Neural progenitor cell (in vitro differentiated cells): ENCODE results near the gene LGALS1. TPM values are rescaled to one million over a fixed set of nuclear protein-coding genes. Genes with fewer than 3 reads are reported as not detected.

Experiments used
- DNase-seq: peaks from one replicate; pipeline ENCODE4 v3.0.0-alpha.2; 2016; ENCODE audit warnings: low spot score
- H2AFZ ChIP-seq: fragments of 200-600 bp; sonication (generic); replicated peaks from 2 replicates; pipeline ENCODE4 v1.6.1; 2016; ENCODE audit warnings: antibody characterized with exemption
- H3F3A ChIP-seq: fragments of 200-600 bp; sonication (generic); 2 replicates; pipeline ENCODE4 v1.6.1; 2016; ENCODE audit warnings: antibody characterized with exemption, low read depth
- H3K27ac ChIP-seq: fragments of 200-600 bp; sonication (generic); 2 replicates; pipeline ENCODE4 v1.5.1; 2016; ENCODE audit warnings: mild to moderate bottlenecking
- H3K27me3 ChIP-seq: fragments of 200-600 bp; sonication (generic); 2 replicates; pipeline ENCODE4 v1.6.1; 2016; ENCODE audit warnings: mild to moderate bottlenecking, moderate library complexity
- H3K36me3 ChIP-seq: fragments of 200-600 bp; sonication (generic); 2 replicates; pipeline ENCODE4 v1.5.1; 2016
- H3K4me1 ChIP-seq: fragments of 200-600 bp; sonication (generic); 2 replicates; pipeline ENCODE4 v1.6.1; 2016; ENCODE audit warnings: mixed run types
- H3K4me2 ChIP-seq: fragments of 200-600 bp; sonication (generic); 2 replicates; pipeline ENCODE4 v1.6.1; 2016
- H3K4me3 ChIP-seq: fragments of 200-600 bp; sonication (generic); 2 replicates; pipeline ENCODE4 v1.5.1; 2016
- H3K79me2 ChIP-seq: fragments of 200-600 bp; sonication (generic); 2 replicates; pipeline ENCODE4 v1.6.1; 2016; ENCODE audit warnings: low read depth
- H3K9ac ChIP-seq: fragments of 200-600 bp; sonication (generic); 2 replicates; pipeline ENCODE4 v1.6.1; 2016
- H3K9me3 ChIP-seq: fragments of 200-600 bp; sonication (generic); 2 replicates; pipeline ENCODE4 v1.5.1; 2016; ENCODE audit warnings: low read depth
- H4K20me1 ChIP-seq: fragments of 200-600 bp; sonication (generic); 2 replicates; pipeline ENCODE4 v1.6.1; 2016; ENCODE audit warnings: low read depth
- H3K27ac Mint-ChIP-seq: 3 replicates; pipeline ENCODE4 v1.8.0; 2021; ENCODE audit warnings: mixed read lengths
- H3K27me3 Mint-ChIP-seq: 2 replicates; pipeline ENCODE4 v1.8.0; 2022; ENCODE audit warnings: low read depth, mild to moderate bottlenecking, inconsistent platforms, moderate library complexity, mixed read lengths; ENCODE audit not compliant: insufficient read depth
- H3K36me3 Mint-ChIP-seq: 3 replicates; pipeline ENCODE4 v1.8.0; 2021; ENCODE audit warnings: mixed read lengths
- H3K4me1 Mint-ChIP-seq: 3 replicates; pipeline ENCODE4 v1.8.0; 2021; ENCODE audit warnings: mixed read lengths
- H3K4me3 Mint-ChIP-seq: 3 replicates; pipeline ENCODE4 v1.8.0; 2021; ENCODE audit warnings: mild to moderate bottlenecking, moderate library complexity, mixed read lengths
- H3K9me3 Mint-ChIP-seq: 3 replicates; pipeline ENCODE4 v1.8.0; 2020; ENCODE audit warnings: mixed read lengths
- EZH2 ChIP-seq: fragments of 200-600 bp; sonication (generic); IDR thresholded peaks from 2 replicates; pipeline ENCODE4 v1.6.1; 2017; ENCODE audit warnings: antibody characterized with exemption, mild to moderate bottlenecking, moderate library complexity
- EZH2phosphoT487 ChIP-seq: fragments of 200-600 bp; sonication (generic); IDR thresholded peaks from 2 replicates; pipeline ENCODE4 v1.6.1; 2017; ENCODE audit warnings: antibody characterized with exemption
- total RNA-seq: library from RNA; depleted of rRNA; stranded (reverse); fragments of >200 nt; gene quantifications from 2 replicates; pipeline ENCODE4 v1.2.3, GENCODE V29; 2015; ENCODE audit warnings: low replicate concordance
- TF ChIP-seq, protein P1 (sequence below): fragments of 200-600 bp; sonication (generic); IDR thresholded peaks from 2 replicates; pipeline ENCODE4 v1.5.1; 2017; ENCODE audit warnings: antibody characterized with exemption, mild to moderate bottlenecking

Gene LGALS1
- total RNA-seq, 1 donor from 2014 or later, result 14.9 TPM

DNA sequence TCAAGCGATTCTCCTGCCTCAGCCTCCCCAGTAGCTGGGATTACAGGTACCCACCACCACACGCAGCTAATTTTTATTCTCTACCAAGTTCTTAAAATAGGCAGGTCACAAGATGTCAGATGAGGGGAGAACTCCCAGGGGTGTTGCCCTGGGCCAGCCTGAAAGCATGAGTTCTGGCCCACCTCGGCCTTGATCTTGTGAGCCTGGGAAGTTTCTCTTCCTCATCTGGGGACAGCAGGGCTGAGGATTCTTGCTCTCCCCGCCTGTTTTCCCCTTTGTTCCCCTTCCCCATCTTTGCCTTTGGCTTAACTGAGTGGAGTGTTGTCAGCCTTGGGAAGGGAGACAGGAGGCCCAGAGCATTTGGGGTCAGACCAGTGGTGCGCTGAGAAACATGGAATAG, 13.4 kb upstream of the LGALS1 start:
- no peak overlapping the region for H3K27ac ChIP-seq
- Mint-ChIP-seq H3K27ac (no peak overlapping the region), H3K4me3 (peak overlapping the region; percentile 31), H3K4me1 (peaks cover 37% of the 10 kb centered on the region), H3K36me3 (peaks cover 13% of the 10 kb centered on the region), H3K27me3 (peaks cover 2% of the 10 kb centered on the region), H3K9me3 (no peaks in the 10 kb centered on the region)
- H3K36me3 ChIP-seq, result no peaks in the 10 kb centered on the region
- H3K4me2 ChIP-seq, result no peak overlapping the region
- DNase-seq, result no peak
- no peaks in the 10 kb centered on the region for H3K9me3 ChIP-seq
- H3K4me1 ChIP-seq, result peaks cover 18% of the 10 kb centered on the region
- H2AFZ ChIP-seq, result no peak overlapping the region
- no peak overlapping the region for H3K9ac ChIP-seq
- TF ChIP-seq EZH2 (no peak), EZH2phosphoT487 (no peak)
- TF ChIP-seq, protein P1, sequence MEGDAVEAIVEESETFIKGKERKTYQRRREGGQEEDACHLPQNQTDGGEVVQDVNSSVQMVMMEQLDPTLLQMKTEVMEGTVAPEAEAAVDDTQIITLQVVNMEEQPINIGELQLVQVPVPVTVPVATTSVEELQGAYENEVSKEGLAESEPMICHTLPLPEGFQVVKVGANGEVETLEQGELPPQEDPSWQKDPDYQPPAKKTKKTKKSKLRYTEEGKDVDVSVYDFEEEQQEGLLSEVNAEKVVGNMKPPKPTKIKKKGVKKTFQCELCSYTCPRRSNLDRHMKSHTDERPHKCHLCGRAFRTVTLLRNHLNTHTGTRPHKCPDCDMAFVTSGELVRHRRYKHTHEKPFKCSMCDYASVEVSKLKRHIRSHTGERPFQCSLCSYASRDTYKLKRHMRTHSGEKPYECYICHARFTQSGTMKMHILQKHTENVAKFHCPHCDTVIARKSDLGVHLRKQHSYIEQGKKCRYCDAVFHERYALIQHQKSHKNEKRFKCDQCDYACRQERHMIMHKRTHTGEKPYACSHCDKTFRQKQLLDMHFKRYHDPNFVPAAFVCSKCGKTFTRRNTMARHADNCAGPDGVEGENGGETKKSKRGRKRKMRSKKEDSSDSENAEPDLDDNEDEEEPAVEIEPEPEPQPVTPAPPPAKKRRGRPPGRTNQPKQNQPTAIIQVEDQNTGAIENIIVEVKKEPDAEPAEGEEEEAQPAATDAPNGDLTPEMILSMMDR, result no peak
- peaks cover 9% of the 10 kb centered on the region for H3F3A ChIP-seq
- no peak overlapping the region for H3K4me3 ChIP-seq
- peaks cover 73% of the 10 kb centered on the region for H3K79me2 ChIP-seq
- H3K27me3 ChIP-seq, result no peaks in the 10 kb centered on the region
- peaks cover 72% of the 10 kb centered on the region for H4K20me1 ChIP-seq

DNA sequence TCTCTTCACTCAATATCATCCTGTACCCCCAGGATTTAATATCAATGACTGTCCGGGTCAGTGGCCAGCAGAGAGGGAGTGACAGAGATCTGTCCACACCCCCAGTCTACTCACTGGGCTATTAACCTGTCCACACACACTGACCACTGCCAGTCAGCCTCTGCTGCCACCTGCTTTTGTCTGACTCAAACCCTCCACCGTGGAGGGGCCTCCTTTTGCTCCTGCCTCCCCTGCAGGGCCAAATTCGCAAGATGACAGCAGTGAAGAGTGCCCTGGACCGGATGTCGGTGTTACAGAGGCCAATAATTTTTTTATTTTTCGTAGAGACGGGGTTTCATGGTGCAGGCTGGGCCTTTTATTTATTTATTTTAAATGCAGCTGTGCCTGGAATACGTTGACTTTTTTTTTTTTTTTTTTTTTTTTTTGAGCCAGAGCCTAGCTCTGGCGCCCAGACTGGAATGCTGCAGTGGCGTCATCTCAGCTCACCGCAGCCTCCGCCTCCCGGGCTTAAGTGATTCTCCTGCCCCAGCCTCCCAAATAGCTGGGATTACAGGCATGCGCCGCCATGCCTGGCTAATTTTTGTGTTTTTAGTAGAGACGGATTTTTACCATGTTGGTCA, 11.8 kb upstream of the LGALS1 start:
- Mint-ChIP-seq H3K9me3 (no peaks in the 10 kb centered on the region), H3K4me1 (peaks cover 36% of the 10 kb centered on the region), H3K4me3 (no peak overlapping the region), H3K27me3 (peaks cover 2% of the 10 kb centered on the region), H3K27ac (peak overlapping the region; percentile 82), H3K36me3 (peaks cover 13% of the 10 kb centered on the region)
- Histone ChIP-seq H3K4me2 (no peak overlapping the region), H3K9me3 (no peaks in the 10 kb centered on the region), H3K4me3 (no peak overlapping the region), H3K36me3 (no peaks in the 10 kb centered on the region), H2AFZ (no peak overlapping the region), H3K27me3 (no peaks in the 10 kb centered on the region), H3K4me1 (peaks cover 23% of the 10 kb centered on the region), H3K9ac (no peak overlapping the region), H4K20me1 (peaks cover 79% of the 10 kb centered on the region), H3K27ac (no peak overlapping the region), H3K79me2 (peaks cover 73% of the 10 kb centered on the region), H3F3A (peaks cover 25% of the 10 kb centered on the region)
- no peak for DNase-seq
- no peak for TF ChIP-seq EZH2phosphoT487
- no peak for TF ChIP-seq EZH2
- TF ChIP-seq, protein P1, result no peak

DNA sequence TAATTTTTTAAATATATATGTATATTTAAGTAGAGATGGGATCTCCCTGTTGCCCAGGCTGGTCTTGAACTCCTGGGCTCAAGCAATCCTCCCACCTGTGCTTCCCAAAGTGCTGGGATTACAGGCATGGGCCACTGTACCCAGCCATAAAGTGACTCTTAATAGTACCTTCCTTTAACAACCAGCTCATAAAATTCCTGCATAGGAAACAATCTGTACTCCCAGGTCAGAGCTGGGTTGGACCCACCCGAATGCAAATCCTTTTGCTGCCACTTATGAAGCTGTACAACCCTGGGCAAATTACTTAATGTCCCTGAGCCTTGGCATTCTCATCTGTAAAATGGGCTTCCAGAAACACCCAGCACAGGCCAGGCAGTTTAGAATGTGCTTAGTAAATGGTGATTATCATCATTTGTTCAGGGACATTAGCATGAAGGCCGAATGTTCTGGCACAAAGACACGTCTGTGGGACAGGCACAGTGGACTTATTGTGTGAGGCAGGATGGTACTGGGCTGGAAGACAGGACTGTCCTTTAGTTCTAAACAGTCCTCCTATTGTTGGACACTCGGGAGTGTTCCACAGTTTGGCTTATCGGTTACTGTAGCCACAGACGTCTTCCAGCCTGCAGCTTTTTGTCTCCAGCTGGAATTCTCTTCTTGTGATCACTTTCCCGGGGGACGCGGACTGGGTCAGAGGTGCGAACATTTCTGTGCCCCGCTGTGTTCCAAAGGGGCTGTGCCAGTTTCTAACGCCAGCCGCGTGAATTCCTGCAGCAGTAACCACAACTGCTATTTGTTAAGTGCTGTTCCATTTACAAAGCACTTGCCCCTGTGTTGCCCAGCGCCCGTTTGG, 11.0 kb upstream of the LGALS1 start:
- Histone ChIP-seq H3K9me3 (no peaks in the 10 kb centered on the region), H3K4me3 (no peak overlapping the region), H3K27ac (no peak overlapping the region), H3K9ac (no peak overlapping the region), H2AFZ (no peak overlapping the region), H3F3A (peaks cover 27% of the 10 kb centered on the region), H3K79me2 (peaks cover 68% of the 10 kb centered on the region), H3K36me3 (no peaks in the 10 kb centered on the region), H3K4me2 (no peak overlapping the region), H3K4me1 (peaks cover 20% of the 10 kb centered on the region), H3K27me3 (no peaks in the 10 kb centered on the region), H4K20me1 (peaks cover 75% of the 10 kb centered on the region)
- TF ChIP-seq EZH2phosphoT487 (no peak), EZH2 (no peak)
- TF ChIP-seq, protein P1, result no peak
- Mint-ChIP-seq H3K36me3 (peaks cover 13% of the 10 kb centered on the region), H3K4me3 (no peak overlapping the region), H3K27ac (no peak overlapping the region), H3K9me3 (no peaks in the 10 kb centered on the region), H3K4me1 (peaks cover 34% of the 10 kb centered on the region), H3K27me3 (no peaks in the 10 kb centered on the region)
- no peak for DNase-seq
